CD4-positive, alpha-beta T cell (primary cell): ENCODE measurements around the gene CEP250. TPM values are rescaled to one million over a fixed set of nuclear protein-coding genes. Genes with fewer than 3 reads are reported as not detected.
"Not testable (repeated sequence)": the region's sequence is repeated elsewhere in the genome, so short reads cannot be mapped to it uniquely, and the experiment has no call there.

Experiments used
- ATAC-seq: fragments of 200-7000 bp; cut with Tn5 transposase; one replicate; pipeline ENCODE4 v1.10.0; 2022; ENCODE audit warnings: mild to moderate bottlenecking; ENCODE audit not compliant: poor library complexity
- CTCF ChIA-PET: fragments of 350-600 bp; sonication (Branson Sonifier 250); formaldehyde crosslinking; loops from one replicate; lab custom pipeline; 2021; ENCODE audit warnings: antibody characterized with exemption, inconsistent platforms; lab: Charles Lee
- POLR2A ChIA-PET: fragments of 350-600 bp; sonication (Branson Sonifier 250); formaldehyde crosslinking; loops from one replicate; lab custom pipeline; 2021; ENCODE audit warnings: antibody characterized with exemption, inconsistent platforms; lab: Charles Lee
- DNase-seq, 14 experiments: peaks; one replicate each; pipeline ENCODE4 v3.0.0-alpha.2; 2013 to 2020; ENCODE audit warnings: mixed read lengths in 2 of 14
- H3K27ac ChIP-seq, 2 donors: one replicate each; pipeline versions ENCODE4 v1.5.1 to v1.7.0; 2013; ENCODE audit warnings: low read length in 2 of 2, low read depth in 1 of 2, mild to moderate bottlenecking in 1 of 2
- H3K27me3 ChIP-seq, 2 experiments: 1 replicate in 1 of 2; 2 replicates in 1 of 2; pipeline versions ENCODE4 v1.6.1 to v1.7.0; 2013; ENCODE audit warnings: low read length in 2 of 2, control low read depth in 1 of 2, mild to moderate bottlenecking in 1 of 2, moderate library complexity in 1 of 2; ENCODE audit not compliant: insufficient read depth in 2 of 2, control insufficient read depth in 1 of 2
- H3K36me3 ChIP-seq: one replicate; pipeline ENCODE4 v1.6.1; 2013; ENCODE audit warnings: low read length, control low read depth; ENCODE audit not compliant: insufficient read depth
- H3K4me1 ChIP-seq: one replicate; pipeline ENCODE4 v1.6.1; 2013; ENCODE audit warnings: low read length, control low read depth; ENCODE audit not compliant: insufficient read depth
- H3K4me3 ChIP-seq: one replicate; pipeline ENCODE4 v1.5.1; 2013; ENCODE audit warnings: mild to moderate bottlenecking, low read length, moderate library complexity
- H3K9me3 ChIP-seq, 2 experiments: 1 replicate in 1 of 2; 2 replicates in 1 of 2; pipeline versions ENCODE4 v1.6.1 to v1.7.0; 2013; ENCODE audit warnings: low read length in 2 of 2, mild to moderate bottlenecking in 2 of 2, control low read depth in 1 of 2, moderate library complexity in 1 of 2; ENCODE audit not compliant: control insufficient read depth in 1 of 2, insufficient read depth in 1 of 2
- H3K27ac Mint-ChIP-seq: one replicate; pipeline ENCODE4 v1.8.0; 2020; ENCODE audit warnings: mixed read lengths
- H3K27me3 Mint-ChIP-seq: one replicate; pipeline ENCODE4 v1.8.0; 2021; ENCODE audit warnings: mixed read lengths
- H3K36me3 Mint-ChIP-seq: one replicate; pipeline ENCODE4 v1.8.0; 2021; ENCODE audit warnings: low read depth, mixed read lengths
- H3K4me1 Mint-ChIP-seq: one replicate; pipeline ENCODE4 v1.8.0; 2021; ENCODE audit warnings: low read depth, mixed read lengths
- H3K4me3 Mint-ChIP-seq: one replicate; pipeline ENCODE4 v1.8.0; 2020; ENCODE audit warnings: mild to moderate bottlenecking, mixed read lengths
- H3K9me3 Mint-ChIP-seq: one replicate; pipeline ENCODE4 v1.8.0; 2020; ENCODE audit warnings: mixed read lengths
- intact Hi-C, 2 experiments: fragments of 100-400 bp; cut with DNase I in 1 of 2; cut with micrococcal nuclease in 1 of 2; formaldehyde crosslinking; loops; one replicate each; pipeline versions ENCODE4 v1.15.1 to v1.9.0; 2023 to 2025; cut with DNase I, micrococcal nuclease
- total RNA-seq, 174 experiments: library from RNA in 2 of 174; stranded (reverse) in 2 of 174; gene quantifications; one replicate each; pipeline ENCODE4 v1.2.3 and lab custom pipeline; 2021 to 2026
- TF ChIP-seq, protein P1 (sequence below): fragments of 200-600 bp; IDR thresholded peaks from one replicate; pipeline ENCODE4 v1.8.0; 2022; ENCODE audit warnings: antibody characterized with exemption, mild to moderate bottlenecking

CEP250 gene
- total RNA-seq, 2 experiments from 2014 or later: 27.6 to 33.1 TPM

DNA sequence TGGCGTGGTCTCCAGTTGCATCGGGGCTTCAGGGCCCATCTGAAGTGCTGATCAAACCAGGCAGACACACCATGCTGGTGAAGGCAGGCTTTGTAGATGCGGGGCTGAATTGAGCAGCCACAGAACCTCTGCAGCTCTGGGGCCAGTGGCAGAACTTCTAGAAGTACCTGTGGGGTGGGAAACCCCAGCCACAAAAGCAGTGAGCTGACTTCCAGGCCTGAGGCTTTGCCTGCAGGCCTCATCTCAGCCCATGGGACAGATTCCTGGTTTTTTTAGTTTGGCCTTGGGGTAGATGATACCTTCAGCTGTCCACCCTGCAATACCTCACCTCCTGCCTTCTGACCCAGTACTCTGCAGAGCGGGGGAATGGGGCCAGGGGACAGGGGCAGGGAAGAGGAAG lies 59.9 kb downstream of the CEP250 start:
- Histone ChIP-seq H3K9me3 (no peaks in the 10 kb centered on the region), H3K27me3 (no peaks in the 10 kb centered on the region), H3K4me1 (no peaks in the 10 kb centered on the region), H3K4me3 (no peak overlapping the region), H3K36me3 (peaks cover 54% of the 10 kb centered on the region), H3K27ac (no peak overlapping the region)
- ChIA-PET CTCF (no interaction called here), POLR2A (interaction anchor here (0.6 to 1.1 kb wide), 3 partner anchors 12 to 60 kb away, joined by 3 read pairs; partner anchors contain the start of gene CEP250)
- Mint-ChIP-seq H3K4me1 (no peaks in the 10 kb centered on the region), H3K9me3 (no peaks in the 10 kb centered on the region), H3K36me3 (peaks cover 56% of the 10 kb centered on the region), H3K27me3 (no peaks in the 10 kb centered on the region), H3K4me3 (no peak overlapping the region), H3K27ac (no peak overlapping the region)
- DNase-seq (no peak), ATAC-seq (no peak)
- TF ChIP-seq, protein P1, sequence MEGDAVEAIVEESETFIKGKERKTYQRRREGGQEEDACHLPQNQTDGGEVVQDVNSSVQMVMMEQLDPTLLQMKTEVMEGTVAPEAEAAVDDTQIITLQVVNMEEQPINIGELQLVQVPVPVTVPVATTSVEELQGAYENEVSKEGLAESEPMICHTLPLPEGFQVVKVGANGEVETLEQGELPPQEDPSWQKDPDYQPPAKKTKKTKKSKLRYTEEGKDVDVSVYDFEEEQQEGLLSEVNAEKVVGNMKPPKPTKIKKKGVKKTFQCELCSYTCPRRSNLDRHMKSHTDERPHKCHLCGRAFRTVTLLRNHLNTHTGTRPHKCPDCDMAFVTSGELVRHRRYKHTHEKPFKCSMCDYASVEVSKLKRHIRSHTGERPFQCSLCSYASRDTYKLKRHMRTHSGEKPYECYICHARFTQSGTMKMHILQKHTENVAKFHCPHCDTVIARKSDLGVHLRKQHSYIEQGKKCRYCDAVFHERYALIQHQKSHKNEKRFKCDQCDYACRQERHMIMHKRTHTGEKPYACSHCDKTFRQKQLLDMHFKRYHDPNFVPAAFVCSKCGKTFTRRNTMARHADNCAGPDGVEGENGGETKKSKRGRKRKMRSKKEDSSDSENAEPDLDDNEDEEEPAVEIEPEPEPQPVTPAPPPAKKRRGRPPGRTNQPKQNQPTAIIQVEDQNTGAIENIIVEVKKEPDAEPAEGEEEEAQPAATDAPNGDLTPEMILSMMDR: no peak
- intact Hi-C loops: no loop called here

DNA sequence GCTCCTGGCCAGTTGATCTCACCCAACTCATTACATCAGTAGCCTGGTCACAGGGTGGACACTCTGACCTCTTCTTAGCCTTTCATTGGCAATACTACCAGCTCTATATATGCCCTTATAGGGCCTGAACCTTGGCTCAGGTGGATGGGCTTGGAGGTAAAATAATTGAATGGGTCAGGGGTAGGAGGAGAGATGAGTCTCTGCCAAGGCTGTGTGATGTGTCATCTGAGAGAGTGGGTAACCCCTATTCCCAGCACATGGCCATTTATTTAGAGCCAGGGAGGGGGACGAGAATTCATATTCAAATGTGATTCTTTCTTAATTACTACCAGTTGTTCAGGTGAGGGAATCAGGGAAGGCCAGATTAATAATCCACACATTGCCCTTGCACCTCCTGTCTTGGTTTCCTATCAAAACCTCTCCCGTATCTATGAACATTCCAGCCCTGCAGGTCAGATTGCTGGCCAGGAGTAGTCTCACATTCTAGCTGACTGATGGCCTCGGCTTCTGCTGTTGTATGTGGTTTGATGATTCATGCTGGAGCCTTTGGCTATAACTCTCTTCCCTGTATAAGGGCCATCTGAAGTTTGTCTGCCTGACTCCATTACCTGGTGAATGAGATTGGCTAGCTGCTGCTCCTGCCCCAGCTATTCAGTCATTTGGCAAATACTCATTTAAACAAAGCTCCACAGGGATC lies 60.7 kb downstream of the CEP250 start:
- no peak for ATAC-seq
- Histone ChIP-seq H3K4me1 (no peaks in the 10 kb centered on the region), H3K9me3 (no peaks in the 10 kb centered on the region), H3K36me3 (peaks cover 46% of the 10 kb centered on the region), H3K4me3 (no peak overlapping the region), H3K27me3 (no peaks in the 10 kb centered on the region), H3K27ac (no peak overlapping the region)
- no peak for DNase-seq
- ChIA-PET CTCF (no interaction called here), POLR2A (interaction anchor here (0.6 to 1.1 kb wide), 4 partner anchors 13 to 60 kb away, joined by 3 to 4 read pairs (median 3); partner anchors contain the start of gene CEP250)
- H3K9me3 Mint-ChIP-seq: no peaks in the 10 kb centered on the region
- H3K27me3 Mint-ChIP-seq: no peaks in the 10 kb centered on the region
- intact Hi-C loops: no loop called here
- H3K4me1 Mint-ChIP-seq: no peaks in the 10 kb centered on the region
- no peak overlapping the region for H3K4me3 Mint-ChIP-seq
- H3K36me3 Mint-ChIP-seq: peaks cover 51% of the 10 kb centered on the region
- H3K27ac Mint-ChIP-seq: no peak overlapping the region
- TF ChIP-seq, protein P1: no peak

DNA sequence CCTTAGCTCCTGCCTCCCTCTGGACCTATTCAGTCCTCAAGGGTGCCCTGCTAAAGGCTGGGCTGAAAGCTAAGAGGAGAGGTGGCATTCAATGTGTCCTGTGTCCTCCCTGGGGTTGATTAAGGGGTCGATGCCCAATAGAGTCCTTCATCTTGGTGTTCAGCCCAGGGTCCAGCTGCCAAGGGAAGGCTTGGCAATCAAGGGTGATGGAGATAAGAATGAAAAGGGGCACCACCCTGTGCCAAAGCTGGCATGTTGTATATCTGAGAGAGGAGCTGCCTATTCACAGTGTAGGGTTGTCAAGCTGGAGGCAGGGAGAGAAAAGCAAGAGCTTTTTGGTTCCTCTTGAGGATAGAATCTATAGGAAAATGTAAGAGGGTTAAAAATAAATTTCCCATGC lies 61.7 kb downstream of the CEP250 start:
- Histone ChIP-seq H3K27ac (no peak overlapping the region), H3K4me3 (no peak overlapping the region), H3K27me3 (no peaks in the 10 kb centered on the region), H3K36me3 (peaks cover 36% of the 10 kb centered on the region), H3K4me1 (no peaks in the 10 kb centered on the region), H3K9me3 (no peaks in the 10 kb centered on the region)
- Mint-ChIP-seq H3K27me3 (no peaks in the 10 kb centered on the region), H3K9me3 (no peaks in the 10 kb centered on the region), H3K4me3 (no peak overlapping the region), H3K27ac (no peak overlapping the region), H3K4me1 (no peaks in the 10 kb centered on the region), H3K36me3 (peaks cover 41% of the 10 kb centered on the region)
- DNase-seq (no peak), ATAC-seq (no peak)
- intact Hi-C loops: no loop called here
- CTCF ChIA-PET: no interaction called here
- POLR2A ChIA-PET: interaction anchor here (0.6 to 1.0 kb wide), 2 partner anchors 26 to 242 kb away, joined by 3 to 4 read pairs; no protein-coding TSS in a partner anchor
- TF ChIP-seq, protein P1: no peak

DNA sequence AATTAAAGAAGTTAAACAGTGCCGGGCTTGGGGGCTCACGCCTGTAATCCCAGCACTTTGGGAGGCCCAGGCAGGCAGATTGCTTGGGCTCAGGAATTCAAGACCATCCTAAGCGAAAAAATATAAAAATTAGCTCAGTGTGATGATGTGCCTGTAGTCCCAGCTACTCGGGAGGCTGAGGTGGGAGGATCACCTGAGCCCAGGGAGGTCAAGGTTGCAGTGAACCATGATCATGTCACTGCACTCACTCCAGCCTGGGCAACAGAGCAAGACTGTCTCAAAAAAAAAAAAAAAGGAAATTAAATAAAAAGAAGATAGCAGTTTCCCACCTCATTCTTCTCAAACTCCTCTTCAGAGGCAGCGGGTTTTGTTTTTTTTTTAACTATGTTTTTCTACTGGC lies 62.4 kb downstream of the CEP250 start:
- DNase-seq, intact Hi-C loops, H3K27ac Mint-ChIP-seq, H3K4me1 Mint-ChIP-seq, H3K9me3 ChIP-seq, H3K4me3 ChIP-seq, ATAC-seq, H3K4me3 Mint-ChIP-seq, H3K27me3 ChIP-seq, H3K4me1 ChIP-seq, H3K9me3 Mint-ChIP-seq, H3K27ac ChIP-seq, CTCF ChIA-PET, H3K27me3 Mint-ChIP-seq: not testable (repeated sequence)
- POLR2A ChIA-PET: interaction anchor here (0.6 kb wide), 2 partner anchors 243 to 1488 kb away, joined by 3 read pairs; no protein-coding TSS in a partner anchor
- peaks cover 30% of the 10 kb centered on the region for H3K36me3 ChIP-seq
- H3K36me3 Mint-ChIP-seq: peaks cover 34% of the 10 kb centered on the region
